Trophoblast cell (in vitro differentiated cells and primary cell): ENCODE results near the gene NAA60.
"Not testable (repeated sequence)": the region's sequence is repeated elsewhere in the genome, so short reads cannot be mapped to it uniquely, and the experiment has no call there.

ENCODE experiments used
- DNase-seq, 2 donors: peaks; one replicate each; pipeline ENCODE4 v3.0.0-alpha.2; 2016
- H2AFZ ChIP-seq: 2 replicates; pipeline ENCODE4 v1.6.1; 2013; ENCODE audit warnings: low read length, moderate library complexity, mild to moderate bottlenecking; ENCODE audit not compliant: insufficient read depth, poor library complexity
- H2AK5ac ChIP-seq: 2 replicates; pipeline ENCODE4 v1.6.1; 2013; ENCODE audit warnings: mild to moderate bottlenecking, low read length
- H2BK120ac ChIP-seq: 2 replicates; pipeline ENCODE4 v1.6.1; 2013; ENCODE audit warnings: low read length, mild to moderate bottlenecking, moderate library complexity; ENCODE audit not compliant: insufficient read depth, poor library complexity
- H2BK12ac ChIP-seq: 2 replicates; pipeline ENCODE4 v1.6.1; 2013; ENCODE audit warnings: mild to moderate bottlenecking, low read length, moderate library complexity
- H2BK5ac ChIP-seq: 2 replicates; pipeline ENCODE4 v1.6.1; 2013; ENCODE audit warnings: low read length, low read depth, moderate library complexity, mild to moderate bottlenecking; ENCODE audit not compliant: poor library complexity
- H3K14ac ChIP-seq: 2 replicates; pipeline ENCODE4 v1.6.1; 2013; ENCODE audit warnings: mild to moderate bottlenecking, low read length
- H3K18ac ChIP-seq: 2 replicates; pipeline ENCODE4 v1.6.1; 2013; ENCODE audit warnings: mild to moderate bottlenecking, low read length
- H3K23ac ChIP-seq: 2 replicates; pipeline ENCODE4 v1.6.1; 2013; ENCODE audit warnings: low read length
- H3K27ac ChIP-seq: 2 replicates; pipeline ENCODE4 v1.5.1; 2013; ENCODE audit warnings: low read depth, mild to moderate bottlenecking, inconsistent platforms, low read length, moderate library complexity
- H3K27me3 ChIP-seq: 2 replicates; pipeline ENCODE4 v1.6.1; 2013; ENCODE audit warnings: inconsistent platforms, mild to moderate bottlenecking, low read length, moderate library complexity; ENCODE audit not compliant: insufficient read depth
- H3K36me3 ChIP-seq, 2 experiments: 1 replicate in 1 of 2; 2 replicates in 1 of 2; pipeline ENCODE4 v1.6.1; 2013; ENCODE audit warnings: low read length in 2 of 2, mild to moderate bottlenecking in 2 of 2, moderate library complexity in 1 of 2; ENCODE audit not compliant: insufficient read depth in 2 of 2, control insufficient read depth in 1 of 2
- H3K4ac ChIP-seq: 2 replicates; pipeline ENCODE4 v1.6.1; 2013; ENCODE audit warnings: low read depth, mild to moderate bottlenecking, low read length, moderate library complexity
- H3K4me1 ChIP-seq, 2 experiments: 1 replicate in 1 of 2; 2 replicates in 1 of 2; pipeline ENCODE4 v1.6.1; 2013; ENCODE audit warnings: low read length in 2 of 2, mild to moderate bottlenecking in 2 of 2, moderate library complexity in 1 of 2; ENCODE audit not compliant: insufficient read depth in 2 of 2, control insufficient read depth in 1 of 2
- H3K4me2 ChIP-seq: 2 replicates; pipeline ENCODE4 v1.6.1; 2013; ENCODE audit warnings: inconsistent platforms, mild to moderate bottlenecking, low read length, moderate library complexity
- H3K4me3 ChIP-seq: 2 replicates; pipeline ENCODE4 v1.5.1; 2013; ENCODE audit warnings: mild to moderate bottlenecking, low read depth, low read length, inconsistent platforms
- H3K79me1 ChIP-seq: one replicate; pipeline ENCODE4 v1.6.1; 2013; ENCODE audit warnings: low read length
- H3K79me2 ChIP-seq: 2 replicates; pipeline ENCODE4 v1.6.1; 2013; ENCODE audit warnings: low read length, mild to moderate bottlenecking; ENCODE audit not compliant: control insufficient read depth, insufficient read depth, poor library complexity
- H3K9ac ChIP-seq: 2 replicates; pipeline ENCODE4 v1.6.1; 2013; ENCODE audit warnings: mild to moderate bottlenecking, low read length
- H3K9me3 ChIP-seq: 2 replicates; pipeline ENCODE4 v1.6.1; 2013; ENCODE audit warnings: low read depth, mild to moderate bottlenecking, control low read depth, inconsistent platforms, low read length; ENCODE audit not compliant: insufficient read depth
- H4K12ac ChIP-seq: 2 replicates; pipeline ENCODE4 v1.6.1; 2013; ENCODE audit warnings: low read depth, mild to moderate bottlenecking, low read length, moderate library complexity
- H4K8ac ChIP-seq: 2 replicates; pipeline ENCODE4 v1.6.1; 2013; ENCODE audit warnings: low read depth, mild to moderate bottlenecking, low read length, moderate library complexity
- H4K91ac ChIP-seq: one replicate; pipeline ENCODE4 v1.6.1; 2013; ENCODE audit warnings: low read depth, mild to moderate bottlenecking, low read length, moderate library complexity
- WGBS: extraction: QIAGEN DNeasy Blood & Tissue Kit; methylation state at CpG from one replicate; pipeline ENCODE4 v1.1.7; 2013; ENCODE audit warnings: missing lambda C conversion rate; ENCODE audit not compliant: insufficient read length, insufficient coverage; ENCODE audit errors: extremely low coverage; 5-methylcytosine and 5-hydroxymethylcytosine counted together

The NAA60 gene

DNA sequence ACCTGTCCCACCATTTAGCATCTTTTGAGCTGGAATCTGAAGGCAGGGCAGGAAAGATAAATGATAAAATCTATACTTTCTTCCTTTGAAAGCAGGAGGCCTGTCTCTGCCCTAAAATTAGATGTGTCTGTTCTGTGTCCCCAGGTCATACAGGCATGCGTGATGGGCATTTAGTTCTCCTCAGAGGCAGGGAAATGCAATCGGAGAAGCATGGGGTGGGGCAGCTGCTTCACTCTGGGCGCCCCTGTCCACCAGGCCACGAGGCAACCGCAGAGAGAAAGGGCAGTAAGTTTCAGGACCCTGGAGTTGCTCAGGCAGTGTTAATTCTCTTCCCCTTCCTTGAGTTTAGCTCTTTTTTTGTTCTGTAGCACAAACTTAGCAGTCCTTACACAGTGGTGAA is 82.5 kb downstream of the NAA60 start:
- no peak overlapping the region for H3K23ac ChIP-seq
- DNase-seq, result no peak
- H2BK12ac ChIP-seq, result no peak overlapping the region
- no peak overlapping the region for H3K27ac ChIP-seq
- H2AK5ac ChIP-seq, result no peak overlapping the region
- no peaks in the 10 kb centered on the region for H3K79me2 ChIP-seq
- no peak overlapping the region for H3K18ac ChIP-seq
- no peak overlapping the region for H3K4me3 ChIP-seq
- H4K91ac ChIP-seq, result no peak overlapping the region
- no CpG with 5 or more reads among the region's 5 CpGs for WGBS
- no peaks in the 10 kb centered on the region for H3K27me3 ChIP-seq
- no peak overlapping the region for H2BK5ac ChIP-seq
- H3K14ac ChIP-seq, result no peak overlapping the region
- H4K8ac ChIP-seq, result no peak overlapping the region
- no peak overlapping the region for H2BK120ac ChIP-seq
- no peak overlapping the region for H3K4ac ChIP-seq
- H3K9me3 ChIP-seq, result peaks cover 4% of the 10 kb centered on the region
- H3K79me1 ChIP-seq, result no peaks in the 10 kb centered on the region
- H3K36me3 ChIP-seq, result peaks cover 5 to 17% of the 10 kb centered on the region in 2 experiments
- no peak overlapping the region for H3K4me2 ChIP-seq
- H2AFZ ChIP-seq, result no peak overlapping the region
- H3K4me1 ChIP-seq, result no peaks in the 10 kb centered on the region
- no peak overlapping the region for H4K12ac ChIP-seq
- no peak overlapping the region for H3K9ac ChIP-seq

GRCh38 chr16:3527216-3527829 is 83.8 kb downstream of the NAA60 start:
- not testable (repeated sequence) for H3K4ac ChIP-seq, H2BK5ac ChIP-seq, H2BK12ac ChIP-seq, H2AFZ ChIP-seq, H3K18ac ChIP-seq, H3K27me3 ChIP-seq, H3K4me3 ChIP-seq, H3K79me2 ChIP-seq, H3K79me1 ChIP-seq, H3K9ac ChIP-seq, H2AK5ac ChIP-seq, H3K4me1 ChIP-seq, H3K4me2 ChIP-seq, H4K12ac ChIP-seq, H3K14ac ChIP-seq, H2BK120ac ChIP-seq, H3K9me3 ChIP-seq, H4K8ac ChIP-seq, H3K23ac ChIP-seq, H3K27ac ChIP-seq, H4K91ac ChIP-seq
- no CpG with 5 or more reads among the region's 12 CpGs for WGBS
- peaks cover 5 to 17% of the 10 kb centered on the region in 2 experiments for H3K36me3 ChIP-seq
- peak; percentile 57 to 81 for DNase-seq

GRCh38 chr16:3528406-3528805 is 84.9 kb downstream of the NAA60 start:
- Histone ChIP-seq H2BK12ac (no peak overlapping the region), H3K4ac (no peak overlapping the region), H3K27ac (no peak overlapping the region), H2AK5ac (no peak overlapping the region), H3K18ac (no peak overlapping the region), H3K36me3 (peaks cover 11 to 22% of the 10 kb centered on the region in 2 experiments), H2BK5ac (no peak overlapping the region), H3K4me1 (no peaks in the 10 kb centered on the region), H2BK120ac (no peak overlapping the region), H3K79me2 (no peaks in the 10 kb centered on the region), H4K91ac (no peak overlapping the region), H4K8ac (no peak overlapping the region), H3K23ac (no peak overlapping the region), H3K79me1 (no peaks in the 10 kb centered on the region), H3K9ac (no peak overlapping the region), H3K27me3 (no peaks in the 10 kb centered on the region), H2AFZ (no peak overlapping the region), H3K14ac (no peak overlapping the region), H3K9me3 (peaks cover 7% of the 10 kb centered on the region), H3K4me3 (no peak overlapping the region), H4K12ac (no peak overlapping the region), H3K4me2 (no peak overlapping the region)
- WGBS, result no CpG with 5 or more reads among the region's 2 CpGs
- DNase-seq, result no peak

GRCh38 chr16:3529175-3529574 is 85.7 kb downstream of the NAA60 start:
- Histone ChIP-seq H4K12ac (no peak overlapping the region), H2AFZ (no peak overlapping the region), H3K36me3 (peaks cover 8 to 28% of the 10 kb centered on the region in 2 experiments), H3K4me1 (no peaks in the 10 kb centered on the region), H3K9ac (no peak overlapping the region), H2AK5ac (no peak overlapping the region), H2BK5ac (no peak overlapping the region), H4K8ac (no peak overlapping the region), H3K14ac (no peak overlapping the region), H3K27me3 (no peaks in the 10 kb centered on the region), H3K27ac (no peak overlapping the region), H3K79me2 (no peaks in the 10 kb centered on the region), H4K91ac (no peak overlapping the region), H3K4me3 (no peak overlapping the region), H3K4ac (no peak overlapping the region), H3K18ac (no peak overlapping the region), H3K9me3 (peaks cover 7% of the 10 kb centered on the region), H2BK12ac (no peak overlapping the region), H3K23ac (no peak overlapping the region), H3K79me1 (no peaks in the 10 kb centered on the region), H3K4me2 (no peak overlapping the region), H2BK120ac (no peak overlapping the region)
- no peak for DNase-seq
